Uterus (tissue), 4 donors: ENCODE results near the gene PKD1L1. TPM values are rescaled to one million over a fixed set of nuclear protein-coding genes. Genes with fewer than 3 reads are reported as not detected.

Experiments used
- DNase-seq, 2 donors: peaks; one replicate each; pipeline ENCODE4 v3.0.0-alpha.2; 2019 to 2020
- H3K27ac ChIP-seq, 2 donors: fragments of 200-600 bp; sonication (generic); 1 replicate in 1 of 2; 2 replicates in 1 of 2; pipeline ENCODE4 v1.5.1; 2016 to 2018
- H3K27me3 ChIP-seq, 2 donors: fragments of 200-600 bp; sonication (generic); one replicate each; pipeline ENCODE4 v1.5.1; 2018 to 2019; ENCODE audit warnings: control low read depth in 1 of 2
- H3K36me3 ChIP-seq, 2 donors: fragments of 200-600 bp; sonication (generic); one replicate each; pipeline ENCODE4 v1.5.1; 2019; ENCODE audit warnings: control low read depth in 1 of 2
- H3K4me1 ChIP-seq, 2 donors: fragments of 200-600 bp; sonication (generic); one replicate each; pipeline ENCODE4 v1.5.1; 2018 to 2019; ENCODE audit warnings: control low read depth in 1 of 2
- H3K4me3 ChIP-seq, 2 donors: fragments of 200-600 bp; sonication (generic); 1 replicate in 1 of 2; 2 replicates in 1 of 2; pipeline ENCODE4 v1.5.1; 2018 to 2019; ENCODE audit warnings: mild to moderate bottlenecking in 1 of 2
- H3K9me3 ChIP-seq, 2 donors: fragments of 200-600 bp; sonication (generic); one replicate each; pipeline ENCODE4 v1.5.1; 2019; ENCODE audit warnings: control low read depth in 1 of 2
- CTCF ChIP-seq, 4 experiments: fragments of 200-600 bp in 2 of 4; fragments of 450-650 bp in 2 of 4; sonication (generic) in 2 of 4; IDR thresholded peaks; one replicate each; pipeline ENCODE4 v1.5.1; 2016 to 2019; ENCODE audit warnings: antibody characterized with exemption in 4 of 4, mild to moderate bottlenecking in 2 of 4, moderate library complexity in 1 of 4
- POLR2A ChIP-seq, 2 donors: fragments of 450-650 bp; IDR thresholded peaks; one replicate each; pipeline ENCODE4 v1.6.1; 2016; ENCODE audit warnings: antibody characterized with exemption in 2 of 2, mild to moderate bottlenecking in 1 of 2, moderate library complexity in 1 of 2
- intact Hi-C: fragments of 100-400 bp; cut with DNase I; formaldehyde crosslinking; loops from one replicate; pipeline ENCODE4 v1.15.1; 2023; ENCODE audit warnings: low total_unique reads
- total RNA-seq, 4 donors: library from RNA; depleted of rRNA in 3 of 4; stranded (reverse); fragments of >200 nt in 3 of 4; gene quantifications; one replicate each; pipeline versions ENCODE4 v1.1.0 to v1.2.4, GENCODE V29; 2014 to 2023
- donor health status: DM: yes; HTN: yes; CAD: no.

Gene PKD1L1
- total RNA-seq, 4 donors from 2014 or later, result under 0.01 to 3.8 (median 0.74) TPM

GRCh38 chr7:47830015-47830414 lies 118.3 kb downstream of the PKD1L1 start:
- Histone ChIP-seq H3K9me3 (no peaks in the 10 kb centered on the region), H3K4me3 (no peak overlapping the region), H3K36me3 (no peaks in the 10 kb centered on the region), H3K27me3 (no peaks in the 10 kb centered on the region), H3K4me1 (no peaks in the 10 kb centered on the region), H3K27ac (no peak overlapping the region)
- intact Hi-C loops, result no loop called here
- TF ChIP-seq POLR2A (IDR thresholded peaks at IDR 0.05) (no peak), CTCF (IDR thresholded peaks at IDR 0.05) (no peak)
- DNase-seq, result no peak

GRCh38 chr7:47827871-47828270 lies 120.4 kb downstream of the PKD1L1 start:
- H3K27ac ChIP-seq, result no peak overlapping the region
- intact Hi-C loops, result no loop called here
- no peak for DNase-seq

GRCh38 chr7:47827351-47827756 lies 120.9 kb downstream of the PKD1L1 start:
- no peak for TF ChIP-seq CTCF (IDR thresholded peaks at IDR 0.05)
- TF ChIP-seq POLR2A (IDR thresholded peaks at IDR 0.05), result no peak
- Histone ChIP-seq H3K9me3 (no peaks in the 10 kb centered on the region), H3K27me3 (no peaks in the 10 kb centered on the region), H3K36me3 (no peaks in the 10 kb centered on the region), H3K27ac (no peak overlapping the region), H3K4me1 (no peaks in the 10 kb centered on the region), H3K4me3 (no peak overlapping the region)
- intact Hi-C loops, result no loop called here
- no peak for DNase-seq

More at GRCh38 chr7:47827871-47828270, 120.4 kb downstream of the PKD1L1 start:
- Histone ChIP-seq H3K9me3 (no peaks in the 10 kb centered on the region), H3K27me3 (no peaks in the 10 kb centered on the region), H3K36me3 (no peaks in the 10 kb centered on the region), H3K4me1 (no peaks in the 10 kb centered on the region), H3K4me3 (no peak overlapping the region)
- no peak for TF ChIP-seq CTCF (IDR thresholded peaks at IDR 0.05)

- no peak for DNase-seq
- H3K27ac ChIP-seq, result no peak overlapping the region
- no peak overlapping the region for H3K4me3 ChIP-seq
- intact Hi-C loops, result no loop called here
- H3K9me3 ChIP-seq, result no peaks in the 10 kb centered on the region
- TF ChIP-seq POLR2A (IDR thresholded peaks at IDR 0.05) (no peak), CTCF (IDR thresholded peaks at IDR 0.05) (no peak)
- H3K4me1 ChIP-seq, result no peaks in the 10 kb centered on the region
- no peaks in the 10 kb centered on the region for H3K27me3 ChIP-seq
- no peaks in the 10 kb centered on the region for H3K36me3 ChIP-seq
Measured at GRCh38 chr7:47826754-47827153, 121.5 kb downstream of the PKD1L1 start.

GRCh38 chr7:47819607-47819920 lies 128.7 kb downstream of the PKD1L1 start:
- H3K4me1 ChIP-seq, result no peaks in the 10 kb centered on the region
- no peaks in the 10 kb centered on the region for H3K27me3 ChIP-seq
- no peaks in the 10 kb centered on the region for H3K9me3 ChIP-seq
- H3K36me3 ChIP-seq, result no peaks in the 10 kb centered on the region
- no peak for DNase-seq
- intact Hi-C loops, result loop anchor here (2.0 to 10.0 kb wide), 3 partner anchors 375 to 1905 kb away; no protein-coding TSS in a partner anchor
- no peak overlapping the region for H3K4me3 ChIP-seq
- H3K27ac ChIP-seq, result no peak overlapping the region
- no peak for TF ChIP-seq POLR2A (IDR thresholded peaks at IDR 0.05)
- no peak for TF ChIP-seq CTCF (IDR thresholded peaks at IDR 0.05)
